ENCODE measurements around the gene CRELD1. TPM values are rescaled to one million over a fixed set of nuclear protein-coding genes. Genes with fewer than 3 reads are reported as not detected.

CRELD1 gene
- total RNA-seq, 3 donors from 2014 or later: 16.7 to 54.1 (median 29.3) TPM

GRCh38 chr3:9957214-9957613 lies 23.6 kb downstream of the CRELD1 start:
- no peaks in the 10 kb centered on the region for H3K36me3 ChIP-seq (ENCODE audit: low read depth)
- no peak for ATAC-seq

GRCh38 chr3:9965200-9965875 lies 31.7 kb downstream of the CRELD1 start:
- H3K9me3 ChIP-seq: no peaks in the 10 kb centered on the region
- no peaks in the 10 kb centered on the region for H3K4me1 ChIP-seq (ENCODE audit: low read depth)
- intact Hi-C loops (cut with DNase I, micrococcal nuclease): no loop called here
- no peak for TF ChIP-seq CTCF (IDR thresholded peaks at IDR 0.05)
- no peak for ATAC-seq
- H3K36me3 ChIP-seq (ENCODE audit: low read depth): peaks cover 7% of the 10 kb centered on the region
- H3K4me3 ChIP-seq: no peak overlapping the region
- no peak for DNase-seq

More at GRCh38 chr3:9957214-9957613, 23.6 kb downstream of the CRELD1 start:
- DNase-seq: no peak
- Histone ChIP-seq H3K9me3 (no peaks in the 10 kb centered on the region), H3K4me3 (no peak overlapping the region), H3K4me1 (ENCODE audit: low read depth) (peaks cover 2% of the 10 kb centered on the region)
- intact Hi-C loops (cut with DNase I, micrococcal nuclease): no loop called here
- no peak for TF ChIP-seq CTCF (IDR thresholded peaks at IDR 0.05)

- intact Hi-C loops (cut with DNase I, micrococcal nuclease): no loop called here
- TF ChIP-seq CTCF (IDR thresholded peaks at IDR 0.05): no peak
- DNase-seq (no peak), ATAC-seq (no peak)
- Histone ChIP-seq H3K36me3 (ENCODE audit: low read depth) (peaks cover 10% of the 10 kb centered on the region), H3K9me3 (no peaks in the 10 kb centered on the region), H3K4me3 (no peak overlapping the region), H3K4me1 (ENCODE audit: low read depth) (no peaks in the 10 kb centered on the region)
These were observed 33.2 kb downstream of the CRELD1 start for GRCh38 chr3:9966841-9967240.

GRCh38 chr3:9969632-9970019 lies 36.0 kb downstream of the CRELD1 start:
- no peaks in the 10 kb centered on the region for H3K4me1 ChIP-seq (ENCODE audit: low read depth)
- no peaks in the 10 kb centered on the region for H3K9me3 ChIP-seq
- no peak for ATAC-seq
- TF ChIP-seq CTCF (IDR thresholded peaks at IDR 0.05): no peak
- H3K4me3 ChIP-seq: no peak overlapping the region
- intact Hi-C loops (cut with DNase I, micrococcal nuclease): no loop called here
- no peak for DNase-seq
- peaks cover 17% of the 10 kb centered on the region for H3K36me3 ChIP-seq (ENCODE audit: low read depth)

GRCh38 chr3:9970020-9970652 lies 36.5 kb downstream of the CRELD1 start:
- Histone ChIP-seq H3K4me1 (ENCODE audit: low read depth) (no peaks in the 10 kb centered on the region), H3K36me3 (ENCODE audit: low read depth) (peaks cover 17% of the 10 kb centered on the region), H3K4me3 (no peak overlapping the region), H3K9me3 (no peaks in the 10 kb centered on the region)
- DNase-seq: no peak
- intact Hi-C loops (cut with DNase I, micrococcal nuclease): no loop called here
- no peak for ATAC-seq
- TF ChIP-seq CTCF (IDR thresholded peaks at IDR 0.05): no peak
